COLO668 (cell line): ENCODE results near the gene PLPPR3.
"Not testable (repeated sequence)": the region's sequence is repeated elsewhere in the genome, so short reads cannot be mapped to it uniquely, and the experiment has no call there.

Experiments
- DNase-seq: peaks from one replicate; lab custom pipeline; 2025; ENCODE audit not compliant: unreplicated experiment; lab: John Stamatoyannopoulos, UW

The PLPPR3 gene

GRCh38 chr19:829129-829758 is 7.5 kb upstream of the PLPPR3 start:
- DNase-seq = no peak

DNA sequence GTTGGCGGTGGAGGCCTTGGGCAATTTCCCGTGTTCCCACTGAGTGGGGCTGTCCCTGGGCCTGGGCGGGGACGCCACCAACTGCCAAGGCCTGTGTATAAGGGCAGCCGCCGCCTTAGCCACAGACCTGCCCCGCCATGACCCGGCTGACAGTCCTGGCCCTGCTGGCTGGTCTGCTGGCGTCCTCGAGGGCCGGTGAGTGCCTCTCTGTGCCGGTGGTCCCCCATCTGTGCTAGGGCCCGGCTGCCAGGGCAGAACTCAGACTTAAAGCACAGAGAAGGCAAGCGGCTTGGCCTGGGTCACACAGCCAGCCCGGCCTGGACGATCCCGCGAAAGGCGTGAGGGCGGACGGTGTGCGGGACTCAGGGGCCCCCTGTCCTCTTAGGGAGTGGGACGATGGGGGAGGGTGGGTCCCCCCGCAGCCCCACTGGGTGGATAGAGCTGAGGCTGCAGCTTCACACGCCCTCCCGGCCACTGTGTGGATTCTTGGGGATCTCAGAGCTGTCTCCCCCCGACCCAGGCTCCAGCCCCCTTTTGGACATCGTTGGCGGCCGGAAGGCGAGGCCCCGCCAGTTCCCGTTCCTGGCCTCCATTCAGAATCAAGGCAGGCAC is 6.1 kb upstream of the PLPPR3 start, which contains the start of gene AZU1:
AZU1 (plus strand) TSS at position 128 of the 612 bp plus-strand sequence; CDS start at position 138, 10 bp downstream.
- no peak for DNase-seq

- no peak for DNase-seq
Measured at GRCh38 chr19:827314-827709, 5.6 kb upstream of the PLPPR3 start.

- DNase-seq = no peak
Measured at GRCh38 chr19:825897-826644, 4.3 kb upstream of the PLPPR3 start.

- no peak for DNase-seq
Measured at GRCh38 chr19:824885-825284, 3.1 kb upstream of the PLPPR3 start.

DNA sequence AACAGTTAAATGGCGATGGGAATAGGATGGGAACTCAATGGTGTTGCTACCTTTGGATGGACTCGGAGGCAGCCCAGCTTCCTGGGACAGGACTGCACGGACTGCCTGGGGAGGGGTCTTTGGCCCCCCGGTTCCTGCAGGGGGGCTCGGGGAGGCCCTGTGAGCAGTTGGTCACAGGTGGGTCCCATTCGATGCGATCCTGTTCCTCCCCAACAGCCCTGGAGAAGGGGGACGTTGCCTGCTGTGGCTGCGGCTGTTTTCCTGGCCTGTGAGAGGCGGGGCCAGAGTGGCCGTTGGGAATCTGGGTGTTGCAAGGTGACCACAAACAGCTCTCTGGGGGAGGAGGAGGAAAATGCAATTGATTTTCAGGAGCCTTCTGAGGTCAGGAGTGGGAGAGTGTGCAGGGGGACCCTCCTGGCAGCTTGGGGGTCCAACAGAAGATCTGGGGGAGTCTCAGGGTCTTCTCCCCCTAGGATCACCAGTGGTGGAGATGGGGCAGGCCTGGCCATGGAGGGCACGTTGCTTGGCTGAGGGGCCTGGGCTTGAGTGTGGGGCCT is 1.9 kb upstream of the PLPPR3 start:
- no peak for DNase-seq

DNA sequence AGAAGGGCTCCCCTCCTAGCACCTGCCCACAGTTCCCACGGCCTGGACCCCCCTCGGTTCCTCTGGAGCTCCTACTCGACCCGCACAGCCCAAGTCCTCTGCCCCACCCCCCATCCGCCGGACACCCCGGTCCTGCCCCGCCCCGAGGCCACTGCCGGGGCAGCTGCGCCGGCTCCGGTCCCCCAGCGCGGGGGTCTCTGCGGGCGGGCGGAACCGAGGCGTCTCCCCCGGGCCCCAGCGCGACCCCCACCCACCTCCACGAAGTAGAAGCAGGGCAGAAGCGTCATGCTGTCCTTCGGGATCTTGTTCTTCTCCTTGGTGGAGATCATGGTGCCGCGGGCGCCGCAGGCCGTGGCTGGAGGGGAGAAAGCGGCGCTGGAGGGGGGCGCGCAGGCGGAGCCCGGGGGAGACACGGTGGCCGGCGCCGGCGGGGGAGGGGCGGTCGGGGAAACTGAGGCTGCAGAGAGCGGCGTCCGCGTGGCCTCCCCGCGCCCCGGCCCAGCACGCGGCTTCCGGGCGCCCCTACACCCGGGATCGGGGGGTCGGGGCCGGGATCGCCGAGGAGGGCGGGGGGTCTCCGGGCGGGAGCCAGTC is 427 bp downstream of the PLPPR3 start:
- no peak for DNase-seq

DNA sequence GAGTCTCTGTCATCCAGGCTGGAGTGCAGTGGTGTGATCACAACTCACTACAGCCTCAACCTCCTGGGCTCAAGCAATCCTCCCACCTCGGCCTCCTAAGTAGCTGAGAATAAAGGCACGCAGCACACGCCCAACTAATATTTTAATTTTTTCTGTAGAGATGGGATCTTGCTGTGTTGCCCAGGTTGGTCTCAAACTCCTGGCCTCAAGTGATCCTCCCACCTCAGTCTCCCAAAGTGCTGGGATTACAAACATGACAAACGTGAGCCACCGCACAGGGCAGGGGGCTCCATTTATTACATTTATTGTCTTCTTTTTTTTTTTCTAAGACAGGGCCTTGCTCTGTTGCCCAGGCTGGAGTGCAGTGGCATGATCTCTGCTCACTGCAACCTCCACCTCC is 1.5 kb downstream of the PLPPR3 start:
- DNase-seq = not testable (repeated sequence)

GRCh38 chr19:816500-816857 is 5.3 kb downstream of the PLPPR3 start:
- DNase-seq = no peak

DNA sequence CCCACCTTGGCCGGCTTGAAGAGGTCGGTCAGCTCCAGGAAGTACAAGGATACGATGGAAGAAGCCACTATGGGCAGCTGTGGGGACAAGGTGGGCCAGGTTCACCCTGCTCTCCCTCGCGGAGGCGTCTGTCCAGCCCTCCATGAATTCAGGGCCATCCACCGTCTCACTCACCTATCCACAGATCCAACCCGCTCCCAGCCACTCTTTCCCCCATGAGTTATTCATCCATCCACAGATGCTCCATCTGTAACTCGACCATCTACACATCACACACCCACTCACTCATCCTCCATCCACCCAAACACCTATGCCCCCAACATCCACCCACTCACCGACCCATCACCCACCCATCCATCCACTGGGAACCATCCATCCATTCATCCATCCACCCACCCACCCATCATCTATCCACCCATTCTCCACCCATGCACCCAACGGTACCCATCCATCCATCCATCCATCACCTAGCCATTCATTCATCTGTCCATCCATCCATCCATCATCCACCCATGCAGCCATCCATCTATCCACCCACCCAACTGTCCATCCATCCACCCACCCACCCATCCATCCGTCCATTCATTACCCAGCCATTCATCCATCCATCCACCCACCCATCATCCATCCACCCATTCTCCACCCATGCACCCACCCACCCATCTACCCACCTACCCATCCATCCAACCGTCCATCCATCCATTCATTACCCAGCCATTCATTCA is 5.8 kb downstream of the PLPPR3 start:
- no peak for DNase-seq

GRCh38 chr19:815079-815774 is 6.5 kb downstream of the PLPPR3 start:
- DNase-seq = no peak

- DNase-seq = no peak
Measured at GRCh38 chr19:814152-815078, 7.3 kb downstream of the PLPPR3 start.

DNA sequence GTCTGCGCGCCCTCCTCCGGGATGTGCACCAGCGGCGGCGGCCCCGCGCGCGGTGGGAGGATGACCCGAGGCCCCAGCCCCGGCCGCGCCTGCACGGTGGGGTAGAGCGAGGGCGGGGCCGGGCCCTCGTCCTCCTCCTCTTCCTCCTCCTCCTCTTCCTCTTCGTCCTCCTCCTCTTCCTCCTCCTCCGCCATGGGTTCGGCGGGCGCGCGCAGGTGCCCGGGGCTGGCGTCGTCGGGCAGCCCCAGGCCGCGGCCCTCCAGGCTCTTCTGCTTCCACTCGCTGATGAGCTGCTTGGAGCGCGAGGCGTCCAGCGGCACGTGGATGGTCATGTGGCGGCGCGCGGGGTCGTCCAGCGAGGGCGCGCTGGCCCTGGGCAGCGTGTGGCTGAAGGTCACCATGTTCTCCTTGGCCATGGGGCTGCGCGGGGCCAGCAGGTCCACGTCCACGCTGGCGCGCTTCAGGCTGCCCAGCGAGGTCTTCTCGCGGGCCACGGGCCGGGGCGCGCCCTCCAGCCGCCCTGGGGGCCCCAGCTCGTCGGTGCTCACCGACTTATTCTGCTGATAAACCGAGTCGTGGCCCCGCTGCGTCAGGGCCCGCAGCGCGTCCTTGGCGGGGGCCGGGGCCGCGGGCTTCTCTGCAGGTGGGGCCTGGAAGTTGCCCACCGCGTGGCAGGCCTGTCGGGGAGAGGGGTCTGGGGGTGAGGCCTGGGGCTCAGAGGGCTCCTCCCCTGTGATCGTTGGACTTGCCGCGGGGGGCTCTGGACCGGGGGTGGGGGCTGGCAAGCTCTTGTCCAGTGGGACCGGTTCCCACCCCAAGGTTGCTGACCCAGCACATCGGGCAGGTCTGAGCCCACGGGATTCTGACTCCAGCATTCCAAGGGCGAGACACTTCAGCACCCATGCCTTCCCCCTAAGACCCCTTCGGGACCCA is 8.3 kb downstream of the PLPPR3 start:
- DNase-seq = no peak

DNA sequence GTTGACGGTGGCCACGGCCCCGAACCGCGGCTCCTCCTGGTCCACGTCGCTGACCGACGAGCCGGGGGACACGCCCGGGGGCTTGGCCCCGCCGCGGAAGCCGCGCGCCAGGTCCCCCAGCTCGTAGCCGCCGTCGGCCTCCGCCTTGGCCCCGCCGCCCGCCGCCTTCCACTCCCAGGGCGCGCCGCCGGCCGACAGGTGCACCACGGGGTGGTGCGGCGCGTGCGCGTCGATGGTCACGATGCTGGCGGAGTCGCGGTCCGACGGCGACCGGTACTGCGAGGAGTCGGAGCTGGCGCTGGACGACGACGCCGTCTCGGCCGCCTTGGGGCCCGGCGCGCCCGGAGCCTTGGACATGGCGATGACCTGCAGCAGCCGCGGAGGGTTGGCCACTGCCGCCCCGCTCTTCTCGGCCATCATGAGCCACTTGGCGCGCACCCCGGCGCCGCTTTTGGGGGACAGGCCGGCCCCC is 9.0 kb downstream of the PLPPR3 start:
- DNase-seq = no peak

GRCh38 chr19:812049-812746 is 9.6 kb downstream of the PLPPR3 start:
- no peak for DNase-seq

DNA sequence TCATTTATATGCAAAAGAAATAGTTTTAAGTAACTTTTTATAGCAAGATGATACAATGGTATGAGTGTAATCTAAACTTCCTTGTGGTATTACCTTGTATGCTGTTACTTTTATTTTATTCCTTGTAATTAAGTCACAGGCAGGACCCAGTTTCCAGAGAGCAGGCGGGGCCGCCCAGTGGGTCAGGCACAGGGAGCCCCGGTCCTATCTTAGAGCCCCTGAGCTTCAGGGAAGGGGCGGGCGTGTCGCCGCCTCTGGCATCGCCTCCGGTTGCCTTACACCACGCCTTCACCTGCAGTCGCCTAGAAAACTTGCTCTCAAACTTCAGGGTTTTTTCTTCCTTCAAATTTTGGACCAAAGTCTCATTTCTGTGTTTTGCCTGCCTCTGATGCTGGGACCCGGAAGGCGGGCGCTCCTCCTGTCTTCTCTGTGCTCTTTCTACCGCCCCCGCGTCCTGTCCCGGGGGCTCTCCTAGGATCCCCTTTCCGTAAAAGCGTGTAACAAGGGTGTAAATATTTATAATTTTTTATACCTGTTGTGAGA is 10.2 kb downstream of the PLPPR3 start:
- no peak for DNase-seq

DNA sequence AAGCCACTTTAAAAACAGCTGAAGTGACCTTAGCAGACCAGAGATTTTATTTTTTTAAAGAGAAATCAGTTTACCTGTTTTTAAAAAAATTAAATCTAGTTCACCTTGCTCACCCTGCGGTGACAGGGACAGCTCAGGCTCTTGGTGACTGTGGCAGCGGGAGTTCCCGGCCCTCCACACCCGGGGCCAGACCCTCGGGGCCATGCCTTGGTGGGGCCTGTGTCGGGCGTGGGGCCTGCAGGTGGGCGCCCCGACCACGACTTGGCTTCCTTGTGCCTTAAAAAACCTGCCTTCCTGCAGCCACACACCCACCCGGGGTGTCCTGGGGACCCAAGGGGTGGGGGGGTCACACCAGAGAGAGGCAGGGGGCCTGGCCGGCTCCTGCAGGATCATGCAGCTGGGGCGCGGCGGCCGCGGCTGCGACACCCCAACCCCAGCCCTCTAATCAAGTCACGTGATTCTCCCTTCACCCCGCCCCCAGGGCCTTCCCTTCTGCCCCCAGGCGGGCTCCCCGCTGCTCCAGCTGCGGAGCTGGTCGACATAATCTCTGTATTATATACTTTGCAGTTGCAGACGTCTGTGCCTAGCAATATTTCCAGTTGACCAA is 10.8 kb downstream of the PLPPR3 start:
- no peak for DNase-seq
